DMS153 (cell line): ENCODE results near the gene TRAP1.
"Not testable (repeated sequence)": the region's sequence is repeated elsewhere in the genome, so short reads cannot be mapped to it uniquely, and the experiment has no call there.

ENCODE experiments used
- DNase-seq: peaks from one replicate; lab custom pipeline; 2025; lab: John Stamatoyannopoulos, UW

TRAP1 gene

GRCh38 chr16:3610698-3611145 lies 106.6 kb downstream of the TRAP1 start:
- no peak for DNase-seq

GRCh38 chr16:3609895-3610697 lies 107.2 kb downstream of the TRAP1 start:
- no peak for DNase-seq

DNA sequence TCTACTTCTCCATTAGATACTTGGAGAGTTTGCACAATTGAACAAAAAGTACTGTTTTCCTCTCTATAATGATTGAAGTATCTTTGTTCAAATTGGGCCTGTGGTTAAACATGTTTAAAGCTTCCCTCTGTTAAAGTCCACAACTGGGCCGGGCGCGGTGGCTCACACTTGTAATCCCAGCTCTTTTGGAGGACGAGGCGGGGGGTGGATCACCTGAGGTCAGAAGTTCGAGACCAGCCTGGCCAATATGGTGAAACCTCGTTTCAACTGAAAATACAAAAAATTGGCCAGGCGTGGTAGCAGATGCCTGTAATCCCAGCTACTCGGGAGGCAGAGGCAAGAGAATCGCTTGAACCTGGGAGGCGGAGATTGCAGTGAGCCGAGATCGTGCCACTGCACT lies 108.3 kb downstream of the TRAP1 start:
- not testable (repeated sequence) for DNase-seq

- DNase-seq = no peak
These were observed 109.3 kb downstream of the TRAP1 start for GRCh38 chr16:3608069-3608468.
